ENCODE data around the gene PXYLP1. TPM values are rescaled to one million over a fixed set of nuclear protein-coding genes. Genes with fewer than 3 reads are reported as not detected.

The PXYLP1 gene
- total RNA-seq, 2 experiments from 2014 or later: 3.6 to 4.2 TPM

- Histone ChIP-seq H3K4me2 (ENCODE audit: low read length) (no peak overlapping the region), H3K4me3 (ENCODE audit: low read depth, low read length, poor library complexity, severe bottlenecking) (no peak overlapping the region), H3K4me1 (ENCODE audit: insufficient read depth, low read length, poor library complexity, severe bottlenecking) (peaks cover 13% of the 10 kb centered on the region), H3K27ac (ENCODE audit: low read depth, low read length, poor library complexity, severe bottlenecking) (no peak overlapping the region), H4K20me1 (ENCODE audit: insufficient read depth, low read length) (no peaks in the 10 kb centered on the region), H3K9me3 (ENCODE audit: low read length) (no peaks in the 10 kb centered on the region), H2AFZ (ENCODE audit: low read length) (no peak overlapping the region), H3K36me3 (ENCODE audit: insufficient read depth, low read length) (no peaks in the 10 kb centered on the region), H3K9me2 (ENCODE audit: insufficient read depth, low read length) (no peaks in the 10 kb centered on the region), H3K79me2 (ENCODE audit: insufficient read depth, low read depth, low read length) (no peaks in the 10 kb centered on the region)
- ChIA-PET CTCF (ENCODE audit: unreplicated experiment) (no interaction called here), POLR2A (no interaction called here)
- TF ChIP-seq CTCF (conservative IDR thresholded peaks at IDR 0.05; ENCODE audit: low read length) (no peak), EZH2phosphoT487 (IDR thresholded peaks at IDR 0.05; ENCODE audit: borderline replicate concordance, low read depth, low read length) (no peak)
- no TSS peak for BruUV-seq (replicated peaks)
- no peak for DNase-seq (ENCODE audit: low spot score)
- intact Hi-C loops (cut with micrococcal nuclease; ENCODE audit: unreplicated experiment): no loop called here
These were observed 107.3 kb downstream of the PXYLP1 start for GRCh38 chr3:141338881-141339280.

DNA sequence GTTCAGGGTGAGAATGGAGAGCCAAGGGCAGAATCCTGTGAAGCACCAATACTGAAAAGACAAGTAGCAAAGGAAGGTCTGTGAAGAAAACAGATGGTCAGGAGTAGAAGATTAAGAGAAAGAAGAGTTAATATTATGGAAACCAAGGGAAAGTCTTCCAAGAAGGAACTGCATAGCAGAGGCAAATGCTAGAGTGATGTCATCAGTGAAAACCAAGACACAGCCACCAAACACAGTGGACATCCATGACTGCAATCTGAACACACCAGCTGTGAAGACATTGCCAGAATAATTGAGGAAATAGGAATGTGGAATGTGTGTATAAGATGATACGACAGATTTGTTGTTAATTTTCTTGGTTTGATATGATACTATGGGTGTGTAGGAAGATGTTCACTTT, 109.9 kb downstream of the PXYLP1 start:
- Histone ChIP-seq H2AFZ (ENCODE audit: low read length) (no peak overlapping the region), H3K36me3 (ENCODE audit: insufficient read depth, low read length) (no peaks in the 10 kb centered on the region), H4K20me1 (ENCODE audit: insufficient read depth, low read length) (no peaks in the 10 kb centered on the region), H3K9me2 (ENCODE audit: insufficient read depth, low read length) (no peaks in the 10 kb centered on the region), H3K4me1 (ENCODE audit: insufficient read depth, low read length, poor library complexity, severe bottlenecking) (peaks cover 12% of the 10 kb centered on the region), H3K79me2 (ENCODE audit: insufficient read depth, low read depth, low read length) (no peaks in the 10 kb centered on the region), H3K27ac (ENCODE audit: low read depth, low read length, poor library complexity, severe bottlenecking) (no peak overlapping the region), H3K9me3 (ENCODE audit: low read length) (no peaks in the 10 kb centered on the region), H3K4me3 (ENCODE audit: low read depth, low read length, poor library complexity, severe bottlenecking) (no peak overlapping the region), H3K4me2 (ENCODE audit: low read length) (no peak overlapping the region)
- intact Hi-C loops (cut with micrococcal nuclease; ENCODE audit: unreplicated experiment): no loop called here
- ChIA-PET POLR2A (interaction anchor here (0.7 kb wide), 1 partner anchor 979 kb away, joined by 3 read pairs; no protein-coding TSS in a partner anchor), CTCF (ENCODE audit: unreplicated experiment) (no interaction called here)
- DNase-seq (ENCODE audit: low spot score): no peak
- TF ChIP-seq EZH2phosphoT487 (IDR thresholded peaks at IDR 0.05; ENCODE audit: borderline replicate concordance, low read depth, low read length): no peak
- TF ChIP-seq CTCF (conservative IDR thresholded peaks at IDR 0.05; ENCODE audit: low read length): no peak
- no TSS peak for BruUV-seq (replicated peaks)

GRCh38 chr3:141342386-141342785, 110.8 kb downstream of the PXYLP1 start:
- H3K9me2 ChIP-seq (ENCODE audit: insufficient read depth, low read length): no peaks in the 10 kb centered on the region
- H3K36me3 ChIP-seq (ENCODE audit: insufficient read depth, low read length): no peaks in the 10 kb centered on the region
- POLR2A ChIA-PET: interaction anchor here (0.5 to 1.0 kb wide), 4 partner anchors 9 to 918 kb away, joined by 3 to 10 read pairs (median 4); no protein-coding TSS in a partner anchor
- H3K4me3 ChIP-seq (ENCODE audit: low read depth, low read length, poor library complexity, severe bottlenecking): no peak overlapping the region
- no peak overlapping the region for H3K27ac ChIP-seq (ENCODE audit: low read depth, low read length, poor library complexity, severe bottlenecking)
- no peak for DNase-seq (ENCODE audit: low spot score)
- CTCF ChIA-PET (ENCODE audit: unreplicated experiment): no interaction called here
- no peaks in the 10 kb centered on the region for H3K79me2 ChIP-seq (ENCODE audit: insufficient read depth, low read depth, low read length)
- H4K20me1 ChIP-seq (ENCODE audit: insufficient read depth, low read length): no peaks in the 10 kb centered on the region
- no peak for TF ChIP-seq CTCF (conservative IDR thresholded peaks at IDR 0.05; ENCODE audit: low read length)
- no TSS peak for BruUV-seq (replicated peaks)
- H3K9me3 ChIP-seq (ENCODE audit: low read length): no peaks in the 10 kb centered on the region
- no peak overlapping the region for H3K4me2 ChIP-seq (ENCODE audit: low read length)
- H3K4me1 ChIP-seq (ENCODE audit: insufficient read depth, low read length, poor library complexity, severe bottlenecking): peaks cover 3% of the 10 kb centered on the region
- intact Hi-C loops (cut with micrococcal nuclease; ENCODE audit: unreplicated experiment): no loop called here
- H2AFZ ChIP-seq (ENCODE audit: low read length): no peak overlapping the region

Data from OCI-LY7 (cell line).